Measurements from ENCODE around the gene DOK7.
A peak's percentile ranks its signal among the peaks of the same experiment; 100 is the strongest.

DOK7 gene

GRCh38 chr4:3479358-3480101, 16.4 kb downstream of the DOK7 start:
- TF ChIP-seq YY1 (IDR thresholded peaks at IDR 0.05; ENCODE audit: insufficient read depth, insufficient read length) (no peak), ZNF274 (IDR thresholded peaks at IDR 0.05; ENCODE audit: low read depth, low read length) (no peak), SUZ12 (IDR thresholded peaks at IDR 0.05; ENCODE audit: extremely low read depth, insufficient read depth, insufficient read length) (no peak)
- Histone ChIP-seq H3K27me3 (ENCODE audit: insufficient read depth, insufficient read length) (peaks cover 82% of the 10 kb centered on the region), H3K4me1 (ENCODE audit: insufficient read depth, insufficient read length) (peaks cover 51% of the 10 kb centered on the region), H3K4me3 (ENCODE audit: insufficient read length, low read depth) (no peak overlapping the region), H3K9ac (ENCODE audit: insufficient read length, low read depth) (peak overlapping the region; percentile 61), H3K36me3 (ENCODE audit: insufficient read depth, insufficient read length, low read length) (no peaks in the 10 kb centered on the region), H3K9me3 (ENCODE audit: insufficient read depth, low read length) (no peaks in the 10 kb centered on the region)
- DNase-seq (ENCODE audit: low read depth, low spot score), result no peak

GRCh38 chr4:3480528-3481112, 17.5 kb downstream of the DOK7 start:
- peaks cover 62% of the 10 kb centered on the region for H3K4me1 ChIP-seq (ENCODE audit: insufficient read depth, insufficient read length)

GRCh38 chr4:3481113-3481531, 18.0 kb downstream of the DOK7 start:
- no peaks in the 10 kb centered on the region for H3K36me3 ChIP-seq (ENCODE audit: insufficient read depth, insufficient read length, low read length)
- peak; percentile 69 for DNase-seq (ENCODE audit: low read depth, low spot score)
- peaks cover 67% of the 10 kb centered on the region for H3K4me1 ChIP-seq (ENCODE audit: insufficient read depth, insufficient read length)
- TF ChIP-seq YY1 (IDR thresholded peaks at IDR 0.05; ENCODE audit: insufficient read depth, insufficient read length), result no peak
- TF ChIP-seq ZNF274 (IDR thresholded peaks at IDR 0.05; ENCODE audit: low read depth, low read length), result no peak
- no peak overlapping the region for H3K4me3 ChIP-seq (ENCODE audit: insufficient read length, low read depth)
- H3K9me3 ChIP-seq (ENCODE audit: insufficient read depth, low read length), result no peaks in the 10 kb centered on the region
- H3K27me3 ChIP-seq (ENCODE audit: insufficient read depth, insufficient read length), result peaks cover 83% of the 10 kb centered on the region
- peak overlapping the region; percentile 51 for H3K9ac ChIP-seq (ENCODE audit: insufficient read length, low read depth)

More at GRCh38 chr4:3480528-3481112, 17.5 kb downstream of the DOK7 start:
- peak; percentile 85 for DNase-seq (ENCODE audit: low read depth, low spot score)
- peaks cover 82% of the 10 kb centered on the region for H3K27me3 ChIP-seq (ENCODE audit: insufficient read depth, insufficient read length)
- peak overlapping the region; percentile 56 for H3K9ac ChIP-seq (ENCODE audit: insufficient read length, low read depth)
- no peaks in the 10 kb centered on the region for H3K36me3 ChIP-seq (ENCODE audit: insufficient read depth, insufficient read length, low read length)
- TF ChIP-seq ZNF274 (IDR thresholded peaks at IDR 0.05; ENCODE audit: low read depth, low read length), result no peak
- no peak for TF ChIP-seq SUZ12 (IDR thresholded peaks at IDR 0.05; ENCODE audit: extremely low read depth, insufficient read depth, insufficient read length)
- no peak for TF ChIP-seq YY1 (IDR thresholded peaks at IDR 0.05; ENCODE audit: insufficient read depth, insufficient read length)
- no peak overlapping the region for H3K4me3 ChIP-seq (ENCODE audit: insufficient read length, low read depth)
- no peaks in the 10 kb centered on the region for H3K9me3 ChIP-seq (ENCODE audit: insufficient read depth, low read length)

GRCh38 chr4:3481783-3482393, 18.8 kb downstream of the DOK7 start:
- peaks cover 75% of the 10 kb centered on the region for H3K4me1 ChIP-seq (ENCODE audit: insufficient read depth, insufficient read length)
- H3K9ac ChIP-seq (ENCODE audit: insufficient read length, low read depth), result peak overlapping the region; percentile 5
- H3K9me3 ChIP-seq (ENCODE audit: insufficient read depth, low read length), result no peaks in the 10 kb centered on the region
- H3K4me3 ChIP-seq (ENCODE audit: insufficient read length, low read depth), result no peak overlapping the region
- peaks cover 83% of the 10 kb centered on the region for H3K27me3 ChIP-seq (ENCODE audit: insufficient read depth, insufficient read length)
- TF ChIP-seq ZNF274 (IDR thresholded peaks at IDR 0.05; ENCODE audit: low read depth, low read length) (no peak), YY1 (IDR thresholded peaks at IDR 0.05; ENCODE audit: insufficient read depth, insufficient read length) (no peak), SUZ12 (IDR thresholded peaks at IDR 0.05; ENCODE audit: extremely low read depth, insufficient read depth, insufficient read length) (no peak)
- H3K36me3 ChIP-seq (ENCODE audit: insufficient read depth, insufficient read length, low read length), result no peaks in the 10 kb centered on the region
- no peak for DNase-seq (ENCODE audit: low read depth, low spot score)

- Histone ChIP-seq H3K4me3 (ENCODE audit: insufficient read length, low read depth) (no peak overlapping the region), H3K9me3 (ENCODE audit: insufficient read depth, low read length) (no peaks in the 10 kb centered on the region), H3K27me3 (ENCODE audit: insufficient read depth, insufficient read length) (peaks cover 83% of the 10 kb centered on the region), H3K9ac (ENCODE audit: insufficient read length, low read depth) (no peak overlapping the region), H3K36me3 (ENCODE audit: insufficient read depth, insufficient read length, low read length) (no peaks in the 10 kb centered on the region), H3K4me1 (ENCODE audit: insufficient read depth, insufficient read length) (peaks cover 71% of the 10 kb centered on the region)
- no peak for DNase-seq (ENCODE audit: low read depth, low spot score)
- no peak for TF ChIP-seq ZNF274 (IDR thresholded peaks at IDR 0.05; ENCODE audit: low read depth, low read length)
- no peak for TF ChIP-seq YY1 (IDR thresholded peaks at IDR 0.05; ENCODE audit: insufficient read depth, insufficient read length)
- no peak for TF ChIP-seq SUZ12 (IDR thresholded peaks at IDR 0.05; ENCODE audit: extremely low read depth, insufficient read depth, insufficient read length)
Observed at GRCh38 chr4:3482707-3483106, 19.6 kb downstream of the DOK7 start.

GRCh38 chr4:3483471-3483921, 20.4 kb downstream of the DOK7 start:
- H3K27me3 ChIP-seq (ENCODE audit: insufficient read depth, insufficient read length), result peaks cover 83% of the 10 kb centered on the region

More at GRCh38 chr4:3483471-3483921, 20.4 kb downstream of the DOK7 start:
- no peak for DNase-seq (ENCODE audit: low read depth, low spot score)
- TF ChIP-seq YY1 (IDR thresholded peaks at IDR 0.05; ENCODE audit: insufficient read depth, insufficient read length) (no peak), SUZ12 (IDR thresholded peaks at IDR 0.05; ENCODE audit: extremely low read depth, insufficient read depth, insufficient read length) (no peak), ZNF274 (IDR thresholded peaks at IDR 0.05; ENCODE audit: low read depth, low read length) (no peak)
- Histone ChIP-seq H3K9me3 (ENCODE audit: insufficient read depth, low read length) (no peaks in the 10 kb centered on the region), H3K4me3 (ENCODE audit: insufficient read length, low read depth) (no peak overlapping the region), H3K36me3 (ENCODE audit: insufficient read depth, insufficient read length, low read length) (no peaks in the 10 kb centered on the region), H3K4me1 (ENCODE audit: insufficient read depth, insufficient read length) (peaks cover 71% of the 10 kb centered on the region), H3K9ac (ENCODE audit: insufficient read length, low read depth) (no peak overlapping the region)
